Measurements from ENCODE around the gene IFT88. TPM values are rescaled to one million over a fixed set of nuclear protein-coding genes. Genes with fewer than 3 reads are reported as not detected.
A peak's percentile ranks its signal among the peaks of the same experiment; 100 is the strongest.

Gene IFT88
- total RNA-seq, 1 experiment from 2014 or later, result 11.9 TPM

- ChIA-PET POLR2A (ENCODE audit: unreplicated experiment) (no interaction called here), CTCF (no interaction called here)
- Histone ChIP-seq H3F3A (ENCODE audit: low read length, unreplicated experiment) (no peaks in the 10 kb centered on the region), H3K9ac (ENCODE audit: low read length) (peak overlapping the region; percentile 86), H3K4me2 (ENCODE audit: low read length) (peak overlapping the region; percentile 96), H3K79me2 (ENCODE audit: low read length) (peaks cover 18% of the 10 kb centered on the region), H3K4me1 (ENCODE audit: insufficient read depth, low read length) (peaks cover 13% of the 10 kb centered on the region), H3K27me3 (ENCODE audit: low read length) (no peaks in the 10 kb centered on the region), H4K20me1 (ENCODE audit: low read length) (no peaks in the 10 kb centered on the region), H3K4me3 (ENCODE audit: low read length) (peak overlapping the region; percentile 94), H3K9me3 (ENCODE audit: low read length) (no peaks in the 10 kb centered on the region), H2AFZ (ENCODE audit: low read length) (peak overlapping the region; percentile 99), H3K9me2 (replicated peaks; ENCODE audit: low read length) (no peaks in the 10 kb centered on the region), H3K27ac (ENCODE audit: low read length) (peak overlapping the region; percentile 73), H3K36me3 (ENCODE audit: low read depth, low read length) (no peaks in the 10 kb centered on the region)
- TF ChIP-seq CTCF (conservative IDR thresholded peaks at IDR 0.05; ENCODE audit: low read depth, low read length) (no peak), EZH2phosphoT487 (IDR thresholded peaks at IDR 0.05; ENCODE audit: borderline replicate concordance, low read length) (no peak), EZH2 (IDR thresholded peaks at IDR 0.05; ENCODE audit: low read length, unreplicated experiment) (no peak)
- DNase-seq, result no peak
- ATAC-seq, result peak; percentile 6
- intact Hi-C loops (cut with micrococcal nuclease), result loop anchor here (1.0 kb wide), 1 partner anchor 41 kb away; the partner anchor contains the start of gene IFT88
- no TSS peak for BruUV-seq (replicated peaks)
Measured at GRCh38 chr13:20526664-20527063, 40.3 kb upstream of the IFT88 start.

GRCh38 chr13:20528452-20528851, 38.5 kb upstream of the IFT88 start:
- H2AFZ ChIP-seq (ENCODE audit: low read length), result no peak overlapping the region
- no peaks in the 10 kb centered on the region for H3K36me3 ChIP-seq (ENCODE audit: low read depth, low read length)
- H3K79me2 ChIP-seq (ENCODE audit: low read length), result peaks cover 18% of the 10 kb centered on the region
- H3K4me2 ChIP-seq (ENCODE audit: low read length), result no peak overlapping the region
- no peak overlapping the region for H3K9ac ChIP-seq (ENCODE audit: low read length)
- BruUV-seq (replicated peaks), result no TSS peak
- H3K27me3 ChIP-seq (ENCODE audit: low read length), result no peaks in the 10 kb centered on the region
- H3K4me3 ChIP-seq (ENCODE audit: low read length), result no peak overlapping the region
- intact Hi-C loops (cut with micrococcal nuclease), result no loop called here
- DNase-seq, result no peak
- ChIA-PET CTCF (no interaction called here), POLR2A (ENCODE audit: unreplicated experiment) (no interaction called here)
- no peaks in the 10 kb centered on the region for H3K9me2 ChIP-seq (replicated peaks; ENCODE audit: low read length)
- no peaks in the 10 kb centered on the region for H3F3A ChIP-seq (ENCODE audit: low read length, unreplicated experiment)
- TF ChIP-seq EZH2 (IDR thresholded peaks at IDR 0.05; ENCODE audit: low read length, unreplicated experiment) (no peak), CTCF (conservative IDR thresholded peaks at IDR 0.05; ENCODE audit: low read depth, low read length) (no peak)
- peaks cover 13% of the 10 kb centered on the region for H3K4me1 ChIP-seq (ENCODE audit: insufficient read depth, low read length)
- H4K20me1 ChIP-seq (ENCODE audit: low read length), result no peaks in the 10 kb centered on the region
- no peaks in the 10 kb centered on the region for H3K9me3 ChIP-seq (ENCODE audit: low read length)
- no peak for ATAC-seq
- H3K27ac ChIP-seq (ENCODE audit: low read length), result no peak overlapping the region

- no peaks in the 10 kb centered on the region for H3K36me3 ChIP-seq (ENCODE audit: low read depth, low read length)
- no peak for DNase-seq
- H3K27me3 ChIP-seq (ENCODE audit: low read length), result no peaks in the 10 kb centered on the region
- ChIA-PET CTCF (no interaction called here), POLR2A (ENCODE audit: unreplicated experiment) (no interaction called here)
- H3K9me2 ChIP-seq (replicated peaks; ENCODE audit: low read length), result no peaks in the 10 kb centered on the region
- no peaks in the 10 kb centered on the region for H3K79me2 ChIP-seq (ENCODE audit: low read length)
- no peaks in the 10 kb centered on the region for H3K9me3 ChIP-seq (ENCODE audit: low read length)
- H3K4me3 ChIP-seq (ENCODE audit: low read length), result no peak overlapping the region
- H3K4me2 ChIP-seq (ENCODE audit: low read length), result no peak overlapping the region
- no peak overlapping the region for H3K27ac ChIP-seq (ENCODE audit: low read length)
- no peaks in the 10 kb centered on the region for H3F3A ChIP-seq (ENCODE audit: low read length, unreplicated experiment)
- intact Hi-C loops (cut with micrococcal nuclease), result no loop called here
- no peaks in the 10 kb centered on the region for H4K20me1 ChIP-seq (ENCODE audit: low read length)
- no peaks in the 10 kb centered on the region for H3K4me1 ChIP-seq (ENCODE audit: insufficient read depth, low read length)
- ATAC-seq, result no peak
- H2AFZ ChIP-seq (ENCODE audit: low read length), result no peak overlapping the region
- no TSS peak for BruUV-seq (replicated peaks)
- TF ChIP-seq EZH2 (IDR thresholded peaks at IDR 0.05; ENCODE audit: low read length, unreplicated experiment), result no peak
- TF ChIP-seq EZH2phosphoT487 (IDR thresholded peaks at IDR 0.05; ENCODE audit: borderline replicate concordance, low read length), result no peak
- TF ChIP-seq CTCF (conservative IDR thresholded peaks at IDR 0.05; ENCODE audit: low read depth, low read length), result no peak
- H3K9ac ChIP-seq (ENCODE audit: low read length), result no peak overlapping the region
Measured at GRCh38 chr13:20534038-20534608, 32.8 kb upstream of the IFT88 start.
